WTC11 (cell line): ENCODE data around the gene ASCC3.

Experiments
- CTCF ChIP-seq: fragments of 200-600 bp; IDR thresholded peaks from 2 replicates; pipeline ENCODE4 v1.8.0; 2022; ENCODE audit warnings: antibody characterized with exemption
- E2F4 ChIP-seq: sonication (generic); formaldehyde crosslinking; IDR thresholded peaks from 2 replicates; pipeline ENCODE4 v1.8.1; 2022; ENCODE audit warnings: low read depth, mild to moderate bottlenecking, moderate library complexity, missing genetic modification reagents, borderline replicate concordance
- ELF4 ChIP-seq: sonication (generic); formaldehyde crosslinking; IDR thresholded peaks from 2 replicates; pipeline ENCODE4 v1.8.1; 2022; ENCODE audit warnings: low read depth, mild to moderate bottlenecking, moderate library complexity, missing genetic modification reagents
- GRHL2 ChIP-seq: fragments of 250-450 bp; sonication (Bioruptor Pico); IDR thresholded peaks from 2 replicates; pipeline ENCODE4 v1.8.0; 2022; ENCODE audit warnings: mild to moderate bottlenecking, moderate library complexity; ENCODE audit not compliant: insufficient replicate concordance, severe bottlenecking
- IRF1 ChIP-seq: sonication (generic); formaldehyde crosslinking; IDR thresholded peaks from 2 replicates; pipeline ENCODE4 v1.8.0; 2023; ENCODE audit warnings: missing genetic modification reagents
- RELA ChIP-seq: sonication (generic); formaldehyde crosslinking; IDR thresholded peaks from 2 replicates; pipeline ENCODE4 v1.8.1; 2022; ENCODE audit warnings: missing genetic modification reagents, mild to moderate bottlenecking, borderline replicate concordance
- RORB ChIP-seq: fragments of 250-450 bp; sonication (Bioruptor Pico); IDR thresholded peaks from 2 replicates; pipeline ENCODE4 v1.9.0; 2021; ENCODE audit warnings: mild to moderate bottlenecking
- SMAD3 ChIP-seq: sonication (generic); formaldehyde crosslinking; IDR thresholded peaks from 2 replicates; pipeline ENCODE4 v1.8.0; 2022; ENCODE audit warnings: missing genetic modification reagents, mild to moderate bottlenecking, borderline replicate concordance
- TCF7 ChIP-seq: sonication (generic); formaldehyde crosslinking; IDR thresholded peaks from 2 replicates; pipeline ENCODE4 v1.8.0; 2022; ENCODE audit warnings: mild to moderate bottlenecking, low read depth, missing genetic modification reagents, moderate library complexity
- ZNF138 ChIP-seq: sonication (generic); formaldehyde crosslinking; conservative IDR thresholded peaks from 2 replicates; pipeline ENCODE4 v1.8.1; 2022; ENCODE audit warnings: mild to moderate bottlenecking, moderate library complexity, missing genetic modification reagents
- ZNF423 ChIP-seq: fragments of 250-450 bp; sonication (Bioruptor Pico); IDR thresholded peaks from 2 replicates; pipeline ENCODE4 v2.1.2; 2022; ENCODE audit warnings: mild to moderate bottlenecking, moderate library complexity
- TF ChIP-seq, protein P1 (sequence below): sonication (generic); formaldehyde crosslinking; IDR thresholded peaks from 2 replicates; pipeline ENCODE4 v1.8.1; 2023; ENCODE audit warnings: mild to moderate bottlenecking, missing genetic modification reagents, moderate library complexity
- TF ChIP-seq, protein P2 (sequence below): sonication (generic); formaldehyde crosslinking; IDR thresholded peaks from 2 replicates; pipeline ENCODE4 v1.8.0; 2022; ENCODE audit warnings: mild to moderate bottlenecking, missing genetic modification reagents

GRCh38 chr6:100464162-100464851 lies 416.8 kb downstream of the ASCC3 start:
- TF ChIP-seq ZNF423 (CRISPR knock-in tag) (no peak), SMAD3 (CRISPR knock-in tag) (no peak), RORB (no peak), CTCF (no peak), ELF4 (CRISPR knock-in tag) (no peak), E2F4 (CRISPR knock-in tag) (no peak), TCF7 (CRISPR knock-in tag) (no peak), RELA (CRISPR knock-in tag) (no peak), ZNF138 (CRISPR knock-in tag) (no peak), IRF1 (CRISPR knock-in tag) (no peak), GRHL2 (CRISPR knock-in tag) (no peak)
- TF ChIP-seq, protein P1, sequence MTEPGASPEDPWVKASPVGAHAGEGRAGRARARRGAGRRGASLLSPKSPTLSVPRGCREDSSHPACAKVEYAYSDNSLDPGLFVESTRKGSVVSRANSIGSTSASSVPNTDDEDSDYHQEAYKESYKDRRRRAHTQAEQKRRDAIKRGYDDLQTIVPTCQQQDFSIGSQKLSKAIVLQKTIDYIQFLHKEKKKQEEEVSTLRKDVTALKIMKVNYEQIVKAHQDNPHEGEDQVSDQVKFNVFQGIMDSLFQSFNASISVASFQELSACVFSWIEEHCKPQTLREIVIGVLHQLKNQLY: no peak
- TF ChIP-seq, protein P2, sequence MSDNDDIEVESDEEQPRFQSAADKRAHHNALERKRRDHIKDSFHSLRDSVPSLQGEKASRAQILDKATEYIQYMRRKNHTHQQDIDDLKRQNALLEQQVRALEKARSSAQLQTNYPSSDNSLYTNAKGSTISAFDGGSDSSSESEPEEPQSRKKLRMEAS (CRISPR knock-in tag): no peak
